NCI-H2196 (cell line): ENCODE measurements around the gene NPL.

Experiments used
- DNase-seq: peaks from one replicate; lab custom pipeline; 2025; ENCODE audit not compliant: unreplicated experiment; lab: John Stamatoyannopoulos, UW

The NPL gene

GRCh38 chr1:182861994-182862393, 72.4 kb downstream of the NPL start:
- DNase-seq: no peak

GRCh38 chr1:182862827-182863226, 73.3 kb downstream of the NPL start:
- no peak for DNase-seq

GRCh38 chr1:182863940-182864339, 74.4 kb downstream of the NPL start:
- no peak for DNase-seq

- DNase-seq: no peak
Measured at GRCh38 chr1:182867861-182868260, 78.3 kb downstream of the NPL start.

GRCh38 chr1:182869241-182869666, 79.7 kb downstream of the NPL start:
- no peak for DNase-seq

- DNase-seq: no peak
Measured at GRCh38 chr1:182872881-182873280, 83.3 kb downstream of the NPL start.

- no peak for DNase-seq
Measured at GRCh38 chr1:182875889-182876288, 86.3 kb downstream of the NPL start.

- no peak for DNase-seq
Measured at GRCh38 chr1:182877331-182877730, 87.8 kb downstream of the NPL start.

- DNase-seq: no peak
Measured at GRCh38 chr1:182877842-182878241, 88.3 kb downstream of the NPL start.
